K562 (cell line): ENCODE results near the gene CEP89.

Experiments used
- BRD9 ChIP-seq: fragments of 450-650 bp; IDR thresholded peaks from 2 replicates; pipeline ENCODE4 v1.6.1; 2018; ENCODE audit warnings: low read depth; ENCODE audit not compliant: partially characterized antibody
- EP300 ChIP-seq: IDR thresholded peaks from 2 replicates; pipeline ENCODE4 v1.6.1; 2012; ENCODE audit warnings: low read length, improper control_type of control experiment
- FOXP1 ChIP-seq: sonication (generic); formaldehyde crosslinking; IDR thresholded peaks from 2 replicates; pipeline ENCODE4 v1.8.0; 2022; ENCODE audit warnings: mild to moderate bottlenecking, missing genetic modification reagents
- HNRNPL ChIP-seq: fragments of 200-400 bp; formaldehyde crosslinking; IDR thresholded peaks from 2 replicates; pipeline ENCODE4 v1.6.1; 2017; ENCODE audit warnings: low read depth, mild to moderate bottlenecking, low read length
- RNF2 ChIP-seq: sonication (generic); IDR thresholded peaks from 2 replicates; pipeline ENCODE4 v1.6.1; 2016
- SMAD3 ChIP-seq: fragments of 450-650 bp; formaldehyde crosslinking; conservative IDR thresholded peaks from 2 replicates; pipeline ENCODE4 v1.4.0; 2020; ENCODE audit warnings: mild to moderate bottlenecking
- ZNF778 ChIP-seq: fragments of 450-650 bp; formaldehyde crosslinking; IDR thresholded peaks from 2 replicates; pipeline ENCODE4 v1.4.0; 2020; ENCODE audit warnings: mild to moderate bottlenecking, moderate library complexity
- TF ChIP-seq, protein P1 (sequence below): sonication (generic); formaldehyde crosslinking; IDR thresholded peaks from 2 replicates; pipeline ENCODE4 v1.5.0; 2020; ENCODE audit warnings: missing genetic modification reagents

DNA sequence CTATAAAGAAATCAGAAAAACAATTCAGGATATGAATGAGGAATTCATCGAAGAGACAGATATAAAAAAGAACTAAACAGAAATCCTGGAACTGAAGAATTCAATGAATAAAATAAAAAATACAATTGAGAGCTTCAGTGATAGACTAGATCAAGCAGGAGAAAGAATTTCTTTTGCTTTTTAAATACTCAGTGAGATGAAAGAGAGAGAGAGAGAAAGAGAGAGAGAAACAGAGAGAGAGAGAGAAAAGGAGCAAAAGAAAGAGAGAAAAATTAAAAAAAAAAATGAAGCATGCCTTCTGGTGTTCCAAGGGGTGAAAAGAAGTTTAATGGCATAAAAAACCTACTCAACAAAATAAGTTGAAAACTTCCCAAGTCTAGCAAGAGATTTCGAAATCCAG, 80.1 kb downstream of the CEP89 start:
- TF ChIP-seq SMAD3 (CRISPR knock-in tag): no peak
- no peak for TF ChIP-seq BRD9
- no peak for TF ChIP-seq HNRNPL
- TF ChIP-seq, protein P1, sequence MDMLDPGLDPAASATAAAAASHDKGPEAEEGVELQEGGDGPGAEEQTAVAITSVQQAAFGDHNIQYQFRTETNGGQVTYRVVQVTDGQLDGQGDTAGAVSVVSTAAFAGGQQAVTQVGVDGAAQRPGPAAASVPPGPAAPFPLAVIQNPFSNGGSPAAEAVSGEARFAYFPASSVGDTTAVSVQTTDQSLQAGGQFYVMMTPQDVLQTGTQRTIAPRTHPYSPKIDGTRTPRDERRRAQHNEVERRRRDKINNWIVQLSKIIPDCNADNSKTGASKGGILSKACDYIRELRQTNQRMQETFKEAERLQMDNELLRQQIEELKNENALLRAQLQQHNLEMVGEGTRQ: no peak
- no peak for TF ChIP-seq EP300
- TF ChIP-seq RNF2: no peak
- TF ChIP-seq FOXP1 (CRISPR knock-in tag): no peak
- TF ChIP-seq ZNF778 (CRISPR knock-in tag): no peak
